Right hindlimb (tissue), 1 donor: ENCODE results near the gene POLD3.
"Not testable (repeated sequence)": the region's sequence is repeated elsewhere in the genome, so short reads cannot be mapped to it uniquely, and the experiment has no call there.

Experiments
- DNase-seq: peaks from one replicate; pipeline ENCODE4 v3.0.0-alpha.2; 2018

The POLD3 gene

GRCh38 chr11:74639533-74639932 lies 47.2 kb downstream of the POLD3 start:
- DNase-seq = no peak

GRCh38 chr11:74641289-74641688 lies 48.9 kb downstream of the POLD3 start:
- no peak for DNase-seq

- no peak for DNase-seq
Observed at GRCh38 chr11:74641905-74642304, 49.5 kb downstream of the POLD3 start.

GRCh38 chr11:74642912-74643311 lies 50.5 kb downstream of the POLD3 start:
- no peak for DNase-seq

- no peak for DNase-seq
Observed at GRCh38 chr11:74644081-74644480, 51.7 kb downstream of the POLD3 start.

- DNase-seq = no peak
Observed at GRCh38 chr11:74646215-74646614, 53.8 kb downstream of the POLD3 start.

GRCh38 chr11:74646954-74647353 lies 54.6 kb downstream of the POLD3 start:
- no peak for DNase-seq

- DNase-seq = no peak
Observed at GRCh38 chr11:74647404-74647803, 55.0 kb downstream of the POLD3 start.

GRCh38 chr11:74647831-74648230 lies 55.4 kb downstream of the POLD3 start:
- DNase-seq = no peak

GRCh38 chr11:74648894-74649293 lies 56.5 kb downstream of the POLD3 start:
- no peak for DNase-seq

GRCh38 chr11:74650498-74650897 lies 58.1 kb downstream of the POLD3 start:
- DNase-seq = peak; percentile 73

GRCh38 chr11:74654976-74655375 lies 62.6 kb downstream of the POLD3 start:
- no peak for DNase-seq

- DNase-seq = not testable (repeated sequence)
Observed at GRCh38 chr11:74659124-74659523, 66.7 kb downstream of the POLD3 start.

- DNase-seq = no peak
Observed at GRCh38 chr11:74662487-74663103, 70.2 kb downstream of the POLD3 start.

GRCh38 chr11:74663315-74663714 lies 70.9 kb downstream of the POLD3 start:
- DNase-seq = no peak

- DNase-seq = no peak
Observed at GRCh38 chr11:74669211-74670160, 77.1 kb downstream of the POLD3 start.

- DNase-seq = no peak
Observed at GRCh38 chr11:74670171-74670570, 77.8 kb downstream of the POLD3 start.

GRCh38 chr11:74671520-74672196 lies 79.3 kb downstream of the POLD3 start:
- no peak for DNase-seq

GRCh38 chr11:74672332-74672955 lies 80.1 kb downstream of the POLD3 start:
- DNase-seq = no peak

- peak; percentile 72 for DNase-seq
Observed at GRCh38 chr11:74672956-74673692, 80.7 kb downstream of the POLD3 start.

- no peak for DNase-seq
Observed at GRCh38 chr11:74673693-74674360, 81.4 kb downstream of the POLD3 start.

GRCh38 chr11:74675761-74676160 lies 83.4 kb downstream of the POLD3 start:
- no peak for DNase-seq
